Upper lobe of left lung (tissue), 4 donors: ENCODE data around the gene RABL6.
"Not testable (repeated sequence)": the region's sequence is repeated elsewhere in the genome, so short reads cannot be mapped to it uniquely, and the experiment has no call there.

Source experiments
- CTCF ChIP-seq, 6 experiments: fragments of 450-650 bp in 4 of 6; fragments of 200-600 bp in 2 of 6; sonication (generic) in 2 of 6; IDR thresholded peaks; one replicate each; pipeline ENCODE4 v1.5.1; 2016 to 2019; ENCODE audit warnings: antibody characterized with exemption in 6 of 6
- EP300 ChIP-seq, 4 donors: sonication (generic); formaldehyde crosslinking; IDR thresholded peaks; one replicate each; pipeline ENCODE4 v1.5.1; 2017; ENCODE audit warnings: antibody characterized with exemption in 4 of 4, control low read depth in 2 of 4
- POLR2AphosphoS5 ChIP-seq, 2 donors: sonication (generic); formaldehyde crosslinking; IDR thresholded peaks; one replicate each; pipeline ENCODE4 v1.5.1; 2017; ENCODE audit warnings: antibody characterized with exemption in 2 of 2

- peak in 3 of 6 experiments; percentile 12 to 47 (median 20) for TF ChIP-seq CTCF (IDR thresholded peaks at IDR 0.05)
- not testable (repeated sequence) for TF ChIP-seq EP300, POLR2AphosphoS5 (IDR thresholded peaks at IDR 0.05)
Measured at GRCh38 chr9:136766410-136767120, 41.2 kb upstream of the RABL6 start.
